AG08395 (cell line): ENCODE results near the gene HMG20B.
"Not testable (repeated sequence)": the region's sequence is repeated elsewhere in the genome, so short reads cannot be mapped to it uniquely, and the experiment has no call there.

ENCODE experiments used
- DNase-seq: peaks from one replicate; pipeline ENCODE4 v3.0.0; 2012; ENCODE audit warnings: mixed read lengths, low spot score

The HMG20B gene

DNA sequence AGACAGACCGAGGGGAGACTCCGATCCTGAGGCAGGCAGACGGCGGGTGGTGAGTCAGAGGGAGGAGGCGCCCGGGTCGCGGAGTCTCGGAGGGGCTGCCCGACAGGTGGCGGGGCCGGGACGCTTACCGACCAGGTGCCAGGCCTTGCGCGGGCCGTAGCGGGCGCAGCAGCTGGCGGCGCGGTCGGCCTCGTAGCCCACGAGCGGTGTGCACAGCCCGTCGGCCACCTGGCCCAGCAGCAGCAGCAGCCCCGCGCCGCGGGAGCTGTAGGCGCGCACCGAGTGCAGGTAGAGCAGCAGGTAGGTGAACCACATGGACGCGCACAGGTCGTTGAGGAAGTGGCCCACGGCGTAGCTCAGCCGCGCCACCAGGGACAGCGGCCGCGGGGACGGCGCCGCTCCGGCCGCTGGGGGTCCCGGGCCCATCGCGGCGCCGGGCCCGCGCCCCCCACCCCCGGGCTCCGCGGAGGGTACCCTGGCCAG, 15.7 kb upstream of the HMG20B start:
- peak; percentile 65 for DNase-seq

DNA sequence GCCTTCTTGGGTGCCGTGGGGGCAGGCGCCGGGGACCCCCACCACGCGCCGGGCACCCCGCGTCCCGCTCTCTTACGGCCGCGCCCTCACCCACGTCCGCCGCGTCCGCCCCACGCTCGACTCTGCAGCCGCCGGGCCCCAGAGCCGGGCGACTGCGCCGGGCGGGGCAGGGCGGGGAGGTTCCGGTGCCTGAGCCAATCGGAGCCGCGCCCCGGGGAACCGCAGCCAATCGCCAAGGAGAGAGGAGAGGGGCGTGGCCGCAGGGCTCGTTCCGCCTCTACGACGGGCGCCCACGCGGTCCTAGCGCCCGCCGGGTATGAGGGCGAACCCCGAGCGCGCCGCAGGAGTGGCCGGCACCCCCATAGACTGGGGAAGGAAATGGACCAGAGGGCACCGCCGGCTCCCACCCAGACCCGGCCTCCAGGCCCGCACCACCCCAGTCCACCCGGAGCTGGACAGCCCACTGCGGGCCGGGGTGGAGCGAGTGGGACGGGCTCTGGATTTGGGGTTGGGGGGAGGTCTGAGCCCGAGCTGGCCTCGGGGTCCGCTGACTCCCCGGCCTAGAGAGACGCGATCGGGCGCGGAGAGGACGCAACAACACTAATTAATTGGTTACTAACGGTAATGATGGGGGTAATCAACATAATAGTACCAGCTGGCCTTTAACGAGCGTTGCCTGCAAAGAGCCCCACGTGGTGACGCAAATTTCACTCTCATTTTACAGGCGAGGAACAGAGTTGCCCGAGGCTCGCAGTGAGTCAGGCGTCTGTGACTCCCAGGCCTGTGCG, 15.1 kb upstream of the HMG20B start, which contains the start of gene MFSD12:
TSS of gene MFSD12 (minus strand) at position 126 of the 788 bp plus-strand sequence. CDS start 183 bp downstream, outside the sequence.
- peak; percentile 100 for DNase-seq

DNA sequence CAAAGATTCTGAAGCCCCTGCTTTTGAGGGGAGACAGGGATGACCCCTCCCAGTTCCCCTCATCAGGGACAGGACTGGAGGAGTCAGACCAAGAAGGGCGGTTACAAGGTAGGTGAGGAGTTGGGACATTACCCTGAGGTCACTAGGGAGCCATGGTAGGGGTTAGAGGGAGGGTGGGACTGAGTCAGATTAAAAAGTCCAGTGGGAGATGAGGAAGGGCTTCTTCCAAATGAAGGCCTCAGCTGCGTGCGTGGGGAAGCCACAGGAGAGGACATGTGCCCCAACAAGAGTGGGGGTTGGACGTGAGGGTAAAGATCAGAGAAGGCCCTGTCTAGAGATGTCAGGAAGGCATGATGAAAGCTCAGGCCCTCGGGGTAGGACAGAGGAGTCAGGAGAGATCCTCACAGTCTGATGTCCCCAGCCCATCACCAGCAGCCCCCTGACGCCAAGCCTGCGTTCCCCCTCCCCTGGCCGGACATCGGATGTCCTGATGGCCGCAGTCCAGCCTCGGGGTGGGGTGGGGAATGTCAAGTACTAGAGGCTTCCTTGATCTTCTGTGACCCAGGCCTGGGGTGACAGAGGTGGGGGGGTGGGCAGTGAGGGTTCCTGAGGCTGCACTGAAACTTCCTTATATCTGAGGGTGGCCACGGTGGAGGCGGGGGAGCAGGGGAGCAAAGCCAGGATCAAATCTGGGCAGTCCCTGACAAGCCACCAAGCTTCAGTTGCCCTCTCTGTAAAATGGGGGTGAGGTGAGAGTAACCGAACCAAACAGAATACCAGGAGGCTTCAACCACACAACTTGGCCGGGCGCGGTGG, 8.8 kb upstream of the HMG20B start:
- DNase-seq = no peak

DNA sequence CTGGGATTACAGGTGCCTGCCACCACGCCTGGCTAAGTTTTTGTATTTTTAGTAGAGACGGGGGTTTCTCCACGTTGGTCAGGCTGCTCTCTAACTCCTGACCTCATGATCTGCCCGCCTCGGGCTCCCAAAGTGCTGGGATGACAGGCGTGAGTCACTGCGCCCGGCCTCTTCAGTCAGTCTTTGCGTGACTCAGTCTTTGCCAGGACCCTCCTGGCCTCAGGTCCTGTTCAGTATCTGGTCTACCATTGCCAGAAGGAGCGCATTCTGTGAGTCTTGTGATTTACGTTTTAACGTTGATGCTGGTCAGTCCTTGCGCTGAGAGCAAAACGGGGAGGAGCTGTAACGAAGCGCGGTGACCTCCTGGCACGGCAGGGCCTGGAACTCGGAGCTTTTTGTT, 7.6 kb upstream of the HMG20B start:
- no peak for DNase-seq

DNA sequence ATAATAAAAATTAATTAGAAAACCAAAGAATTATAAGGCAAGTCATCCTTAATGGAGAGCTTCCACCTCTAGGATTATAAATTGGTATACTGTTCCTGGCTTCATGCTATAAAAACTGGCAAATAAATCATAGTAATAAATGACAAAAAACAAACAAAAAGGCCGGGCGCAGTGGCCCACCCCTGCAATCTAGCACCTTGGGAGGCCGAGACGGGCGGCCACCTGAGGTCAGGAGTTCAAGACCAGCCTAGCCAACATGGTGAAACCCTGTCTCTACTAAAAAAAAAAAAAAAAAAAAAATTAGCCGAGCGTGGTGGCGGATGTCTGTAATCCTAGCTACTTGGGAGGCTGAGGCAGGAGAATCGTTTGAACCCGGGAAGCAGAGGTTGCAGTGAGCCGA, 2.7 kb upstream of the HMG20B start:
- not testable (repeated sequence) for DNase-seq

DNA sequence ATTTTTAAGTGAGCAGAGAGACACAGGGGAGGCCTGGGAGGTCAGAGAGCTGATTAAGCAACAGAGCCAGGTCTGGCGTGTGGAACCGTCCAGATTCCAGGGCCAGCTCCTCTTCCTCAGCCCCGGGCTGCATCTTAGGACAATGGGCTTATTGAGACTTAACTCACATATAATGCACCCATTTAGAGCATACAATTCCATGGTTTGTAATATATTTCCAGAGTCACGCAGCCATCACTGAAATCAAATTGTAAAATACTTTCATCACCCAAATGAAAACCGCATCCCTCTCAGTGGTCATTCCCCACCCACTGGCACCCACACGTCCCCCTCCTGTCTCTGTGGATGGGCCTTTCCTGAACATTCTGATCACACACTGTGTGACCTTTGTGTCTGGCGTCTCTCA, 2.1 kb upstream of the HMG20B start:
- DNase-seq = no peak

DNA sequence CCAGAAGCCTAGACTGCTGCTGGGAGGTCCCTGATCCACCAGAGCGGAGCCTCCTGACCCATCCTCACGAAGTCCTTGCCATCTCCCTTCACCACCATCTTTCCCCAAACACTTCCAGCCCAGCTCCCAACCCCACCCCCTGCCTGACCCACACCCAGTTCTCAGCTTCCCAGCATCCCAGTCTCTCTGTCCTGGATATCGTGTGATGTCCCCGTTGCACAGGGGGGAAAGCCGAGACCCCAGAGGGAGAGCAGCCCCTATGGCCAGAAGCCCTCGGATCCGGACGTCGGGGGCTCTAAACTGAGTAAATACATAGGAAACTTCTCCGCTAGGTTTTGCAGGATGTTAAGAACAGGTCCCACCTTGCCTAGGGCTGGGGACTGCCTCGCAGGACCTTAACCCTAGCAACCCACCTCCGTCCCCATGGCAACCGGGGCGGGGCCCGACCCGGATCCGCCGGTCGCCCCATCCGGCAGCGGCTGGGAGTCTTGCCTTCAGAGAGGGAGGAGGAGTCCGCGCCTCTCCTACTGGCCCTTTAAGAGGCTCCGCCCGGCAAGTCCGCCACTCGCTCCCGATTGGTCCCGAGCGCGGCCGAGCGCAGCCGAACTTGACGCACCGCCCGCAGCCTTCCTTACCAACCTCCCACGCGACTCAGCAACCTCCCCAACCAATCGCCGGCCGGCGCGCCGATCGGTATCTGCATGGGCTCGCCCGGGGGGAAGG, 451 bp upstream of the HMG20B start:
- DNase-seq = peak; percentile 97

DNA sequence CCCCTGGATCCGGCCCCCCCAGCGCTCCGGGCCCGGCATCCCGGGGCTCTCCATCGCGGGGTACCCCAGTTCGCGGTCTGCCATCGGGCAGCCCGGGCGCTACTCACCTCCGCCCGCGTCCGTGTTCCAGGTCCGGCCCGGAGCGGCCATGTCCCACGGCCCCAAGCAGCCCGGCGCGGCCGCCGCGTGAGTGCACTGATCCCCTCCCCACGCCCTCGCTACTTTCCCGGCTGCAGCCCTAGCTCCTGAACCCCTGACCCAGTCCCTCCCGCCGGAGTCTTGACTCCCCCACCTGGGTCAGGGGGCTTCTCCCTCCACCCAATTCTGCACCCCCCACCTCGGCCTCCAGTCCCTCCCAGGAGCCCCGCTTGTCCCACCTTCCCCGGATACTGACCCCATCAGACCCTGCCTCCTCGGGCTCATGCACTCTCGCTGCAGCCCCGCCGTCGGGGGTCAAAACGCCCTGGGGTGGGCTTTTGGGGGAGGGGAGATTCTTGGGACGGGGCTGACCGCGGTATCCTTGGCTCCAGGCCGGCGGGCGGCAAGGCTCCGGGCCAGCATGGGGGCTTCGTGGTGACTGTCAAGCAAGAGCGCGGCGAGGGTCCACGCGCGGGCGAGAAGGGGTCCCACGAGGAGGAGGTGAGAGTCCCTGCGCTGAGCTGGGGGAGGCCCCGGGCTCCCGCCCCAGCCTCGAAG, 566 bp downstream of the HMG20B start:
- no peak for DNase-seq

DNA sequence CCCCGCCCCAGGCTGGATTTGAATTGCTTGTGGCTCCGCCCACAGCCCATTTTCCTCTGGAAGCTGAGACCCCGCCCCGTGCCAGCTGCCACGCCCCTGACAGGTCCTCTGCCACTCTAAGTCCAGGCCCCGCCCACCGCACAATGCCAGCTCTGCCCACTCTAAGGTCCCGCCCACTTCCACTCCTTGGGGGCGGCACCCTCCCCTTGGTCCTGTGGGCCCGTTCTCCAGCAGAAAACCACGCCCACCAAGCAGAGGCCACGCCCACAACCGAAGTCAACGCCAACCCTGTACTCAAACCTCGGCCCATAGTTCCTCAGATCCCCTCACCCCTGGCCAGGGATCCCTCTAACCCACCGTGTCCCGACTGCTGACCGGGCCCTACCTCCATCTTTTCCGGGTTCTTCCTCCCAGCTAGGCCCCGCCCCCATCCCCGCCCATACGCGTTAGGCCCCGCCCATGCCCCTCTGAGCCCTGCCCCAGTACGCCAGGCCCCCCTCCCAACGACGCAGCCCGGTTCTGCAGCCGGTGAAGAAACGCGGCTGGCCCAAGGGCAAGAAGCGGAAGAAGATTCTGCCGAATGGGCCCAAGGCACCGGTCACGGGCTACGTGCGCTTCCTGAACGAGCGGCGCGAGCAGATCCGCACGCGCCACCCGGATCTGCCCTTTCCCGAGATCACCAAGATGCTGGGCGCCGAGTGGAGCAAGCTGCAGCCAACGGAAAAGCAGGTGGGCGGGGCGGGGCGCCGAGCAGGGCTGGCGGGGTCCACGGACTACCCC, 1.3 kb downstream of the HMG20B start:
- peak; percentile 93 for DNase-seq

DNA sequence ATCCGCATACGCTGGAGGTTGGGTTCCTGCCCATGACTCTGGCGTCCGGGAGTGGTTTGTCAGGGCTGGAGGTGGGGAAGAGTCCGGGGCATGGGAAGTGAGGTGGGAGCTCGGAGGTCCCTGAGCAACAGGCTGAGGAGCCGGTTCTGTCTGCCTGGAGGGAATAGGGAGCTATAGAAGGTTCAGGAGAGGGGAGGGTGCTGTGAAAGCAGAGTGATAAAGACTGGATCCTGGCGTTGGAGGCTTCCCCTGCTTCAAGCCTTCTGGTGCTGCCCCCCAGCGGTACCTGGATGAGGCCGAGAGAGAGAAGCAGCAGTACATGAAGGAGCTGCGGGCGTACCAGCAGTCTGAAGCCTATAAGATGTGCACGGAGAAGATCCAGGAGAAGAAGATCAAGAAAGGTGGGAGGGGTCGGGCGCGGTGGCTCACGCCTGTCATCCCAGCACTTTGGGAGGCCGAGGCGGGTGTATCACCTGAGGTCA, 2.6 kb downstream of the HMG20B start:
- no peak for DNase-seq

DNA sequence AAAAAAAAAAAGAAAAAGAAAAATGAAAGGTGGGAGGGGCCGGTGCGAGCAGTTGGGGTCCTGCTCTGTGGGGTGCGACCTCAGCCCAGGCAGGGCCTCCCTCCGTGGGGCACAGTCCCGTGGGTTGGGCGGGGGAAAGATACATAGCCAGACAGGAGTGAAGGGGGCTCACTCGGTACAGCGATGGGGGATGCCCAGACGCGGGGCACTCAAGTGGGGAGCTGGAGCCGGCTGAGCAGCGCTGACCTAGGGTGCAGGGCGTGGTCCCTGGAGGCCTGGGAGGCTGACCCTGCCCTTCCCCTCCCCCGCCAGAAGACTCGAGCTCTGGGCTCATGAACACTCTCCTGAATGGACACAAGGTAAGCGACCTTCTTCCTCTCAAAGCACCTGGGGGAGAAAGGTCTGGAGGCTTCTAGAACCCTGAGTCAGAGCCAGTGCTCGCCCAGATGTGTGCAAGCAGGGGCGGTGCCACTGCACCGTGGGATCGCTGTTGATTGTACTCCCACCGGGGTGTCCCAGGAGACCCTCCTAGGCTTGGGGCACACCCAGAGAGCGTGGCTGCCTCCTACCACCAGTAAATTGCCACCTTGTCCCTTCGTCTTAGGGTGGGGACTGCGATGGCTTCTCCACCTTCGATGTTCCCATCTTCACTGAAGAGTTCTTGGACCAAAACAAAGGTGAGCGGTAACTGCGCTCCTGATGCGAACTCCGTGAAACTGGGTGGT, 3.4 kb downstream of the HMG20B start:
- no peak for DNase-seq

DNA sequence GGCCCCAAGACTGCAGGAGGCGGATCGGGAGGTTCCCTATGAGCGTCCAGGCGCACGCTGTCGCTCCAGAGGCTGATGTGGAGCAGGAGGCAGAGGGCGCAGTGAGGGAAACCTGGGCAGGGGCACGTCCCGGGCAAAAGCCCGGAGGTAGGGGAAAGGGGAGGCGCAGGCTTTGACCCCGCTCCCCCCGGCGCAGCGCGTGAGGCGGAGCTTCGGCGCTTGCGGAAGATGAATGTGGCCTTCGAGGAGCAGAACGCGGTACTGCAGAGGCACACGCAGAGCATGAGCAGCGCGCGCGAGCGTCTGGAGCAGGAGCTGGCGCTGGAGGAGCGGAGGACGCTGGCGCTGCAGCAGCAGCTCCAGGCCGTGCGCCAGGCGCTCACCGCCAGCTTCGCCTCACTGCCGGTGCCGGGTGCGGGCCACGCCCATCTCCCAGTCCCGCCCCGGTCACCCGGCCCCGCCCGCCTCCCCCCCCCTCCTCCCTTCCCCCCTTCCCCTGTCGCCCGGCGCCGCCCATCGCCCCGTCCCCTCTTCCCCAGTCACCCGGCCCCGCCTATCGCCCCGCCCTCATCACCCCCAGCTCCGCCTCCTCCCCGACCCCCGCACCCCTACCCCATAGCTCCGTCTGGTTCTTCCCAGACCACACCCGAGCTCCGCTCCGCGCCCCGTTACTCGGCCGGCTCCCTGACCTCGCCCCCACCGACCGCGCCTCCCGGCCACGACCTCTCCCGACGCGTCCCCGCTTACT, 4.1 kb downstream of the HMG20B start:
- DNase-seq = peak; percentile 65

DNA sequence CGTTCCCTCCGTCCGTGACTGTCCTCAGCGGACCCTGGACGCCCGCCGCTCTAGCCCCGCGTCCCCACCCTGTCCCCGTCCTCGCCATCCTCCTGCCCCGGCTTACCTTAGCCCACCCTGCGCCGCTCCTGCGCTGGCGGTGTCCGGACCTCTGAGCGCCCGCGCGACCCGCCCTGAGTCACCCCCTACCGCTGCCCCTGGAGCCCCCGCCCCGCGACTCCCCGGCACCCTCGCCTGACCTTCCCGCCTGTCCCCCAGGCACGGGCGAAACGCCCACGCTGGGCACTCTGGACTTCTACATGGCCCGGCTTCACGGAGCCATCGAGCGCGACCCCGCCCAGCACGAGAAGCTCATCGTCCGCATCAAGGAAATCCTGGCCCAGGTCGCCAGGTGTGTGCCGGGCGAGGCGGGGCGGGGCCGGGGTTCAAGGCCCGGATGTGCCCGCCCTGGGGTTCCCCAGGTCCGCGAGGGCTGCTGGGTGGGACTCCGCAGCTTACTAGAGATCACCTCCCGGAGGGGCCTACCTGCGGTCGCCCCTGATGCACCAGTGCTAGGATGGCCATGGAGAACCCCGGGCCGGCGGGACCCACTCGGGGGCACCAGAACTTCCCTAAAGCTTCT, 5.1 kb downstream of the HMG20B start:
- DNase-seq = no peak

DNA sequence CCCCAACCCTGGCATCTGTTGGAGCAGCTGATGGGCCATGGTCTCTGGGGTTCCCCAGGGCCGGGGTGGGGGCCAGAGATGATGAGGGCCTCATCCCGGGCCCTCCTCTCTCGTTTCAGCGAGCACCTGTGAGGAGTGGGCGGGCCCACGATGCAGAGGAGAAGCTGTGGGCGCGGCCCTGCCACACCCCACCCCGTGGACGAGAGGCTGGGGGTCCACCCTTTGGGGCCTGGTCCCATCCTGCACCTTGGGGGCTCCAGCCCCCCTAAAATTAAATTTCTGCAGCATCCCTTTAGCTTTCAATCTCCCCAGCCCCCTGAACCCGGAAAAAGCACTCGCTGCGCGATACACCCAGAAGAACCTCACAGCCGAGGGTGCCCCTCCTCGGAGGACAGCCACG, 5.6 kb downstream of the HMG20B start:
- no peak for DNase-seq

DNA sequence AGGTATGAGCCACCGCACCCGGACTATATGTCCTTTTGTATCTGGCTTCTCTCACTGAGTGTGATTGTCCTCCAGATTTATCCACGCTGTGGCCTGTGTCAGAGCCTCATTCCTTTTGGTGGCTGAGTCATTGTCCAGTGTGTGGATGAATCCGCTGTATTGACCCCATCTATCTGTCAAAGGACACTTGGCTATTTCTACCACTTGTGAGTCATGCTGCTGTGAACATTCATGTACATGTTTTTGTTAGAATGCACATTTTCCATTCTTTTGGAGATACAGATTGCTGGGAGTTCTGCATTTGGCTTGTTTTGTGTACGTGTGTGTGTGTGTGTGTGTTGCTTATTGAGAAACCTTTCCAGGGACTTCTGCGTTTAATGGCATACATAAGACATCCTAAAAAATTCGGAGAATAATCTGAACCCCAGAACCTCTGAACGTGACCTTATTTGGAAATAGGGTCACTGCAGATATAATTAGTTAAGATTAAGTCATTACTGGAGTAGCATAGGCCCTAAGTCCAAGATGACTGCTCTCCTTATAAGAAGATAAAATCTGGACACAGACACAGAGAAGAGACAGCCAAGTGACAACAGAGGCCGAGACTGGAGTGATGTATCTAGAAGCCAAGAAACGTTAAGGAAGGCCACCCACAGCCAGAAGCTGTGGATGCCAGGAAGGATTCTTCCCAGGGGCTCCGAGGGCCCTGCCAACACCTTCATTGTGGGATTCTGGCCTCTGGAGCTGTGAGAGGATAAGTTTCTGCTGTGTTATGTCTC, 7.6 kb downstream of the HMG20B start:
- DNase-seq = peak; percentile 92

DNA sequence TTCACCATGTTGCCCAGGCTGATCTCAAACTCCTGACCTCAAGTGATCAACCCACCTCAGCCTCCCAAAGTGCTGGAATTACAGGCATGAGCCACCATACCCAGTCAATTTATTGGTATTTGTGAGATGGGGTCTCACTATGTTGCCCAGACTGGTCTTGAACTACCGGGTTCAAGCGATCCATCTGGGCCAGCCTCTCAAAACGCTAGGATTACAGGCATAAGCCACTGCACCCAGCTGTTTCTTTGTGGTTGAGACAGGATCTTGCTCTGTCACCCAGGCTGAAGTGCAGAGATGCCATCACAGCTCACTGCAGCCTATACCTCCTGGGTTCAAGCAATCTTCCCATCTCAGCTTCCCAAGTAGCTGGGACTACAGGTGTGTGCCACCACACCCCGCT, 9.0 kb downstream of the HMG20B start:
- not testable (repeated sequence) for DNase-seq

DNA sequence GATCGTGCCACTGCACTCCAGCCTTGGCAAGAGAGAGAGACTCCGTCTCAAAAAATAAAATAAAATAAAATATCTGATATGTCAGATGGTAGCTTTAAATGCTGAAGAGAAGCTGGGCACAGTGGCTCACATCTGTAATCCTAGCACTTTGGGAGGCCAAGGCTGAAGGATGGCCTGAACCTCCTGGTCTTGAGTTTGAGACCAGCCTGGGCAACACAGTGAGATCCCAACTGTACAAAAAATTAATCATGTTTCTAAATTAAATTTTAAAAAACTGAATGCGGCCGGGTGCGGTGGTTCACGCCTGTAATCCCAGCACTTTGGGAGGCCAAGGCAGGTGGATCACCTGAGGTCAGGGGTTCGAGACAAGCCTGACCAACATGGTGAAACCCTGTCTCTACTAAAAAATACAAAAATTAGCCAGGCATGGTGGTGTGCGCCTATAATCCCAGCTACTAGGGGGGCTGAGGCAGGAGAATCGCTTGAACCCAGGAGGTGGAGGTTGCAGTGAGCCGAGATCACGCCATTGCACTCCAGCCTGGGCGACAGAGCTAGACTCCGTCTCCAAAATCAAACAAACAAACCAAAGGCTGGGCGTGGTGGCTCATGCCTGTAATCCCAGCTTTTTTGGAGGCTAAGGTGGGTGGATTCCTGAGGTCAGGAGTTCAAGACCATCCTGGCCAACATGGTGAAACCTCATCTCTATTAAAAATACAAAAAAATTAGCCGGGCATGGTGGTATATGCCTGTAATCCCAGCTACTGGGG, 11.5 kb downstream of the HMG20B start:
- not testable (repeated sequence) for DNase-seq
